ENCODE measurements around the gene UBE2Z.

UBE2Z gene

GRCh38 chr17:48961516-48962233 is 53.5 kb downstream of the UBE2Z start:
- DNase-seq: no peak

GRCh38 chr17:48970224-48970623 is 62.0 kb downstream of the UBE2Z start:
- DNase-seq: no peak

- DNase-seq: no peak
Measured at GRCh38 chr17:48970865-48971687, 62.9 kb downstream of the UBE2Z start.

- DNase-seq: no peak
Measured at GRCh38 chr17:48972749-48973097, 64.5 kb downstream of the UBE2Z start.

DNA sequence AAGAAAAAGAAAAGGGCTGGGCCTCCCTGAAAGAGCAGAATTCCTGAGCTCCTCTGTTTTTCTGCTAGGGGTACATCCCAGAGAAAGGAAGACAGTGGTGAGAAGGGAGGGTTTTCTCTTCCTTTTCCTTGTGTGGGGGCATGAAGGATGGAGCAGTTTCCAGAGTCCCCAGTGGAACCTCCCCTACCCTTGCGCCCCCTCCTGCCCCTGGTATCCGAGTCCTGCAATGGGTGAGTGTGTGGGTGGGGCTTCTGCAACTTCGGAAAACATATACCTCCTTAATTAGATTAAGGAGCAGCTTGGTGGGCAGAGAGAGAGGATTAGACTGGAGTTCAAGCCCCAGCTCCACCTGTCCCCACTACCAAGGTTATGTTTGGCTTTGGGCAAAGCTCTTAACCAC is 65.6 kb downstream of the UBE2Z start:
- no peak for DNase-seq
